Fibroblast of lung (primary cell): ENCODE results near the gene PON3.

ENCODE experiments used
- CTCF ChIP-seq, 2 donors: IDR thresholded peaks in 1 of 2; conservative IDR thresholded peaks in 1 of 2; 1 replicate in 1 of 2; 2 replicates in 1 of 2; pipeline ENCODE4 v1.5.1; 2011 to 2012; ENCODE audit warnings: low read length in 2 of 2, control low read depth in 1 of 2, inconsistent platforms in 1 of 2, low read depth in 1 of 2, mild to moderate bottlenecking in 1 of 2
- EZH2 ChIP-seq: IDR thresholded peaks from 2 replicates; pipeline ENCODE4 v1.5.1; 2012; ENCODE audit warnings: low read length, control low read depth, mild to moderate bottlenecking; ENCODE audit errors: missing control alignments

GRCh38 chr7:95430864-95431263, 34.7 kb upstream of the PON3 start:
- TF ChIP-seq EZH2 (no peak), CTCF (conservative IDR thresholded peaks at IDR 0.05 in 1 of 2, IDR thresholded peaks at IDR 0.05 in 1 of 2; ENCODE audit: low read depth in 1 of 2, low read length in 2 of 2) (no peak)
